Measurements from ENCODE around the gene TEPSIN.

TEPSIN gene

DNA sequence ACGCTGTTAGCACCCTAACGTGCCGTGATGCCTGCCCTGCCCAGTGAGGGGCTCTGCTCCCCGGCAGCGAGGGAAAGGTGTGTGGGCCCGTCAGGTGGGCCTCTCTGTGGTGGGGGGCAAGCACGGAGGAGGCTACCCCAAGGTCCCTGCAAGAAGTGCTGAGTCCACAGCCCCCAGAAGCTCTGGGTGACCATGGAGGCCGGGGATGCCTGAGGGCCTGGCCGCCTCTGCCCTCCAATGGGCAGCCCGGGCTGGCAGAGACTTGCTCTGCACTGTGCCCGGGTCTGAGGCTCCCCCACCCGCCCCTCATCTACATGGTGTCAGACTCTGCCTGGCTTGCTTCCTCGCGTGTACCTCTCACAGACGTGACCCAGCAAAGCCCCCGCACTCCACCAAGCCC is 44.0 kb upstream of the TEPSIN start:
- Histone ChIP-seq H3F3A (ENCODE audit: insufficient read depth) (no peaks in the 10 kb centered on the region), H3K4me3 (ENCODE audit: insufficient read depth, low read length, poor library complexity, severe bottlenecking) (no peak overlapping the region), H3K9me3 (ENCODE audit: insufficient read depth, low read length) (no peaks in the 10 kb centered on the region), H3K79me2 (ENCODE audit: insufficient read depth, low read length) (peaks cover 14% of the 10 kb centered on the region; the same call in 1 of the 2 replicates), H2AFZ (ENCODE audit: low read depth, low read length, severe bottlenecking) (no peak overlapping the region), H3K27me3 (ENCODE audit: low read length) (no peaks in the 10 kb centered on the region), H4K20me1 (ENCODE audit: low read depth, low read length) (no peaks in the 10 kb centered on the region), H3K4me2 (ENCODE audit: low read depth, low read length, poor library complexity, severe bottlenecking) (no peak overlapping the region), H3K9ac (ENCODE audit: low read length) (no peak overlapping the region), H3K9me2 (replicated peaks; ENCODE audit: insufficient read depth, low read length) (no peaks in the 10 kb centered on the region), H3K27ac (ENCODE audit: low read depth, low read length) (no peak overlapping the region), H3K36me3 (ENCODE audit: low read length) (no peaks in the 10 kb centered on the region)
- TF ChIP-seq CTCF (IDR thresholded peaks at IDR 0.05; ENCODE audit: insufficient read depth, low read length, poor library complexity, severe bottlenecking) (no peak), EZH2phosphoT487 (conservative IDR thresholded peaks at IDR 0.05; ENCODE audit: low read length) (no peak)

DNA sequence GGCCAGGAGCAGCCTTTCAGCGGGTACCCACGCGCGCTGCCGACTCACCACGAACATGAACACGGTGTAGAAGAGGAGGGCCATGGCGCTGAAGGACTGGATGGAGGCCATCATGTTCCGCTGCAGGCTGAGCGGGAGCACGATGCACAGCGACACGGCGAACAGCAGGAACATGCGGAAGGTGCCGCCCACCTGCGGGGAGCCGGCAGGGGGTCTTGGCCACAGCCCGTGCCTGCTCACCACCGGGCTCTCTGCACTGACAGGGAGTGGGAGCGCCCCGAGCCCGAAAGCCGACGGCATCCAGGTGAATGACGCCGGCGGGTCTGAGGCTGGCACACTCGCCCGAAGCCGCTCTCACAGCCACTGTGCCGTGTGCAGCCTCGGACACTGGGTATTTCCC is 43.3 kb upstream of the TEPSIN start:
- no peak overlapping the region for H3K27ac ChIP-seq (ENCODE audit: low read depth, low read length)
- no peaks in the 10 kb centered on the region for H3K9me3 ChIP-seq (ENCODE audit: insufficient read depth, low read length)
- H3F3A ChIP-seq (ENCODE audit: insufficient read depth): no peaks in the 10 kb centered on the region
- H3K36me3 ChIP-seq (ENCODE audit: low read length): no peaks in the 10 kb centered on the region
- no peak overlapping the region for H3K4me2 ChIP-seq (ENCODE audit: low read depth, low read length, poor library complexity, severe bottlenecking)
- no peaks in the 10 kb centered on the region for H4K20me1 ChIP-seq (ENCODE audit: low read depth, low read length)
- H3K9me2 ChIP-seq (replicated peaks; ENCODE audit: insufficient read depth, low read length): no peaks in the 10 kb centered on the region
- no peak overlapping the region for H2AFZ ChIP-seq (ENCODE audit: low read depth, low read length, severe bottlenecking)
- H3K9ac ChIP-seq (ENCODE audit: low read length): no peak overlapping the region
- TF ChIP-seq EZH2phosphoT487 (conservative IDR thresholded peaks at IDR 0.05; ENCODE audit: low read length) (no peak), CTCF (IDR thresholded peaks at IDR 0.05; ENCODE audit: insufficient read depth, low read length, poor library complexity, severe bottlenecking) (no peak)
- H3K4me3 ChIP-seq (ENCODE audit: insufficient read depth, low read length, poor library complexity, severe bottlenecking): no peak overlapping the region
- H3K79me2 ChIP-seq (ENCODE audit: insufficient read depth, low read length): peaks cover 8% of the 10 kb centered on the region; the same call in 1 of the 2 replicates
- H3K27me3 ChIP-seq (ENCODE audit: low read length): no peaks in the 10 kb centered on the region

DNA sequence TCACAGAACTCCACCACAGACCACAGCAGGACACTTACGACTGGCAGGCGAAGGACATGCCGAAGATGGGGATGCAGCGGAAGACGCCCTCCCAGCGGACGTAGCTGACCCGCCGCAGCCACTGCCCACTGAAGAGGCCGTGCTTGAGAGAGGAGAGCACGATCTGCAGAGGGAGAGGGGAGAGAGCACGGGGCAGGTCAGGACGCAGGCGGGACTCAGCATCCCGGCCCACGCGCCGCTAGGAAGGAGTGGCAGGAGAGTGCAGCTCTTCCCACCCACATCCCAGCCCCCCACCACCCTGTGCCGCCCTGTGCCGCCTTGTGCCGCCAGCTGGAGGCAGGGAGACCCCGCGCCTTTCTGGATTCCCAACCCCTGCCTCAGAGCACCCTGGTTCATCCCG is 41.7 kb upstream of the TEPSIN start:
- no peak overlapping the region for H3K9ac ChIP-seq (ENCODE audit: low read length)
- TF ChIP-seq EZH2phosphoT487 (conservative IDR thresholded peaks at IDR 0.05; ENCODE audit: low read length): no peak
- H2AFZ ChIP-seq (ENCODE audit: low read depth, low read length, severe bottlenecking): no peak overlapping the region
- H4K20me1 ChIP-seq (ENCODE audit: low read depth, low read length): no peaks in the 10 kb centered on the region
- no peaks in the 10 kb centered on the region for H3K36me3 ChIP-seq (ENCODE audit: low read length)
- H3K27me3 ChIP-seq (ENCODE audit: low read length): no peaks in the 10 kb centered on the region
- no peak overlapping the region for H3K4me3 ChIP-seq (ENCODE audit: insufficient read depth, low read length, poor library complexity, severe bottlenecking)
- H3F3A ChIP-seq (ENCODE audit: insufficient read depth): no peaks in the 10 kb centered on the region
- H3K4me2 ChIP-seq (ENCODE audit: low read depth, low read length, poor library complexity, severe bottlenecking): no peak overlapping the region
- no peak overlapping the region for H3K27ac ChIP-seq (ENCODE audit: low read depth, low read length)
- no peaks in the 10 kb centered on the region for H3K9me3 ChIP-seq (ENCODE audit: insufficient read depth, low read length)
- H3K79me2 ChIP-seq (ENCODE audit: insufficient read depth, low read length): no peaks in the 10 kb centered on the region
- H3K9me2 ChIP-seq (replicated peaks; ENCODE audit: insufficient read depth, low read length): no peaks in the 10 kb centered on the region

GRCh38 chr17:81279278-81280275 is 40.7 kb upstream of the TEPSIN start:
- Histone ChIP-seq H3K9ac (ENCODE audit: low read length) (no peak overlapping the region), H3K9me3 (ENCODE audit: insufficient read depth, low read length) (no peaks in the 10 kb centered on the region)

More at GRCh38 chr17:81279278-81280275, 40.7 kb upstream of the TEPSIN start:
- H3K4me3 ChIP-seq (ENCODE audit: insufficient read depth, low read length, poor library complexity, severe bottlenecking): no peak overlapping the region
- no peak for TF ChIP-seq EZH2phosphoT487 (conservative IDR thresholded peaks at IDR 0.05; ENCODE audit: low read length)
- no peak for TF ChIP-seq CTCF (IDR thresholded peaks at IDR 0.05; ENCODE audit: insufficient read depth, low read length, poor library complexity, severe bottlenecking)
- no peaks in the 10 kb centered on the region for H3K79me2 ChIP-seq (ENCODE audit: insufficient read depth, low read length)
- no peaks in the 10 kb centered on the region for H3K27me3 ChIP-seq (ENCODE audit: low read length)
- no peaks in the 10 kb centered on the region for H3K9me2 ChIP-seq (replicated peaks; ENCODE audit: insufficient read depth, low read length)
- no peak overlapping the region for H3K27ac ChIP-seq (ENCODE audit: low read depth, low read length)
- H2AFZ ChIP-seq (ENCODE audit: low read depth, low read length, severe bottlenecking): no peak overlapping the region
- H3K36me3 ChIP-seq (ENCODE audit: low read length): no peaks in the 10 kb centered on the region
- H4K20me1 ChIP-seq (ENCODE audit: low read depth, low read length): no peaks in the 10 kb centered on the region
- no peak overlapping the region for H3K4me2 ChIP-seq (ENCODE audit: low read depth, low read length, poor library complexity, severe bottlenecking)
- H3F3A ChIP-seq (ENCODE audit: insufficient read depth): no peaks in the 10 kb centered on the region
